Measurements from ENCODE around the gene NAA11.

DNA sequence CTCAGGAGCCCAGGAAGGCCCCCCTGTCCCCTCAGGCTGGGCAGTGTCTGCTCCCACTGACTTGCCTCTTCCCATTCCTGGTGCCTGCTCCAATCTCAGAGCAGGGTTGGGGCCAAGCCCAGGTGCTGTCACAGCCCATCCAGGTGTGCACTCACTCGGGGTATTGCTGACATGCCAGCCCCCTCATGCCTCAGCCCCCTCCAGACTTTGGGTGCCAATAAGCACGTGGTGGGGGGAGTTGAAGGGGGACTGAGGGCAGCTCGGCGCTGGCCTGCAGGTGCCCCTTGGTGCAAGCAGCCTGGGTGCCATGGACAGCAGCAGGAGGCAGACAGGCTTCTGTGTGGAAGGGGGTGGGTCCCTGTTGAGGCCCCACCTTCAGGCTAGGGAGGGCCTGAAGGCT is 28.4 kb downstream of the NAA11 start:
- TF ChIP-seq EZH2 (IDR thresholded peaks at IDR 0.05) = no peak
- no peak for TF ChIP-seq POLR2AphosphoS5 (IDR thresholded peaks at IDR 0.05; ENCODE audit: borderline replicate concordance, low read depth, low read length)

Data from SK-N-MC (cell line).